Smooth muscle cell (in vitro differentiated cells): ENCODE data around the gene GINS2. TPM values are rescaled to one million over a fixed set of nuclear protein-coding genes. Genes with fewer than 3 reads are reported as not detected.

Experiments
- DNase-seq: peaks from one replicate; lab custom pipeline; 2025; ENCODE audit not compliant: unreplicated experiment; lab: John Stamatoyannopoulos, UW
- H2AFZ ChIP-seq: fragments of 200-600 bp; sonication (generic); 2 replicates; pipeline ENCODE4 v1.6.0; 2016; ENCODE audit warnings: antibody characterized with exemption, low read depth, mild to moderate bottlenecking
- H3F3A ChIP-seq: fragments of 200-600 bp; sonication (generic); 2 replicates; pipeline ENCODE4 v1.6.0; 2017; ENCODE audit warnings: antibody characterized with exemption, low read depth
- H3K27ac ChIP-seq: fragments of 200-600 bp; sonication (generic); 2 replicates; pipeline ENCODE4 v1.5.1; 2016; ENCODE audit warnings: low read depth, mild to moderate bottlenecking
- H3K27me3 ChIP-seq: fragments of 200-600 bp; sonication (generic); 2 replicates; pipeline ENCODE4 v1.6.1; 2016; ENCODE audit warnings: low read depth, mild to moderate bottlenecking
- H3K36me3 ChIP-seq: fragments of 200-600 bp; sonication (generic); 2 replicates; pipeline ENCODE4 v1.5.1; 2016; ENCODE audit warnings: low read depth
- H3K4me1 ChIP-seq: fragments of 200-600 bp; sonication (generic); 2 replicates; pipeline ENCODE4 v1.5.1; 2016; ENCODE audit warnings: low read depth
- H3K4me2 ChIP-seq: fragments of 200-600 bp; sonication (generic); 2 replicates; pipeline ENCODE4 v1.6.0; 2016; ENCODE audit warnings: mild to moderate bottlenecking
- H3K4me3 ChIP-seq: fragments of 200-600 bp; sonication (generic); 2 replicates; pipeline ENCODE4 v1.5.1; 2016; ENCODE audit warnings: mild to moderate bottlenecking
- H3K79me2 ChIP-seq: fragments of 200-600 bp; sonication (generic); 2 replicates; pipeline ENCODE4 v1.6.0; 2016; ENCODE audit warnings: low read depth, mild to moderate bottlenecking
- H3K9ac ChIP-seq: fragments of 200-600 bp; sonication (generic); 2 replicates; pipeline ENCODE4 v1.6.0; 2016; ENCODE audit warnings: low read depth
- H3K9me3 ChIP-seq: fragments of 200-600 bp; sonication (generic); replicated peaks from 2 replicates; pipeline ENCODE4 v1.5.1; 2016; ENCODE audit warnings: low read depth
- H4K20me1 ChIP-seq: fragments of 200-600 bp; sonication (generic); 2 replicates; pipeline ENCODE4 v1.6.0; 2016; ENCODE audit warnings: low read depth
- CTCF ChIP-seq: fragments of 200-600 bp; sonication (generic); IDR thresholded peaks from 2 replicates; pipeline ENCODE4 v1.5.1; 2017; ENCODE audit warnings: borderline replicate concordance, mild to moderate bottlenecking, antibody characterized with exemption; ENCODE audit not compliant: insufficient read depth, poor library complexity, severe bottlenecking
- WGBS: methylation state at CpG from one replicate; pipeline ENCODE4 v1.1.7; 2016; ENCODE audit warnings: low lambda C conversion rate; 5-methylcytosine and 5-hydroxymethylcytosine counted together
- polyA plus RNA-seq: library from polyadenylated mRNA; unstranded; fragments of >200 nt; fragmentation: Nextera tagmentation; extraction: Ambion mirVana; gene quantifications from 2 replicates; pipeline ENCODE4 v1.2.1, GENCODE V29; 2016
- total RNA-seq: library from RNA; depleted of rRNA; stranded (reverse); fragments of >200 nt; gene quantifications from 2 replicates; pipeline ENCODE4 v1.2.3, GENCODE V29; 2014

GINS2 gene
- total and polyA plus RNA-seq, 2 experiments from 2014 or later = 6.7 to 10.4 TPM

GRCh38 chr16:85642762-85643358 lies 45.9 kb downstream of the GINS2 start:
- DNase-seq = no peak
- H3K9me3 ChIP-seq = no peaks in the 10 kb centered on the region
- H2AFZ ChIP-seq = no peak overlapping the region
- H3K4me1 ChIP-seq = no peaks in the 10 kb centered on the region
- H3K27ac ChIP-seq = no peak overlapping the region
- TF ChIP-seq CTCF = no peak
- peaks cover 100% of the 10 kb centered on the region for H4K20me1 ChIP-seq
- H3K79me2 ChIP-seq = peaks cover 19% of the 10 kb centered on the region
- H3K27me3 ChIP-seq = no peaks in the 10 kb centered on the region
- H3K9ac ChIP-seq = no peak overlapping the region
- no peaks in the 10 kb centered on the region for H3F3A ChIP-seq
- no peaks in the 10 kb centered on the region for H3K36me3 ChIP-seq
- 93% methylated on average over 32 of the region's 32 CpGs for WGBS
- no peak overlapping the region for H3K4me2 ChIP-seq
- no peak overlapping the region for H3K4me3 ChIP-seq

DNA sequence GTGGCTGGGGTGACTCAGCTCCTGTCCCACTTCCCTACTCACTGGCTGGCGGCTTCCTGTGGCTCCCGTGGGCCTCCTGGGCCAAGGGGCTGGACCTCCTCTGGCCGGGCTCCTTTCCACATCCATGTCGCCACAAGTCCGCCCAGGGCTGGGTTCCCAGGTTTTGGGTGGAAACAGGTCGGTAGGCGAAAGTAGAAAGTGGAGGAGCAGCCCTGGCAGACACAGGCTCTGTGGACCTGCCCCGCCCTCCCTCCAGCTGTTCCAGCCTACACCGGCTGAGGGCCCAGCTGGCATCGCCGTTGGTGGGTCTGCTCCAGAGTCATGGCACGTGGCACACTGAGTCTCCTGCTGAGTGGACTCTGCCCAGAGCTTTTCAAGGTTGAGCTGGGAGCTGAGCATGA lies 47.0 kb downstream of the GINS2 start:
- H2AFZ ChIP-seq = no peak overlapping the region
- no peak overlapping the region for H3K27ac ChIP-seq
- no peak overlapping the region for H3K4me3 ChIP-seq
- no peaks in the 10 kb centered on the region for H3K4me1 ChIP-seq
- no peaks in the 10 kb centered on the region for H3F3A ChIP-seq
- DNase-seq = no peak
- H3K36me3 ChIP-seq = no peaks in the 10 kb centered on the region
- no peak overlapping the region for H3K9ac ChIP-seq
- no peak overlapping the region for H3K4me2 ChIP-seq
- TF ChIP-seq CTCF = no peak
- 89% methylated on average over 12 of the region's 12 CpGs for WGBS
- H3K9me3 ChIP-seq = no peaks in the 10 kb centered on the region
- H3K79me2 ChIP-seq = peaks cover 16% of the 10 kb centered on the region
- H3K27me3 ChIP-seq = no peaks in the 10 kb centered on the region
- peaks cover 100% of the 10 kb centered on the region for H4K20me1 ChIP-seq

- TF ChIP-seq CTCF = no peak
- Histone ChIP-seq H3K4me3 (no peak overlapping the region), H3K36me3 (no peaks in the 10 kb centered on the region), H3F3A (no peaks in the 10 kb centered on the region), H3K79me2 (peaks cover 16% of the 10 kb centered on the region), H3K27me3 (no peaks in the 10 kb centered on the region), H4K20me1 (peaks cover 100% of the 10 kb centered on the region), H3K9ac (no peak overlapping the region), H3K9me3 (no peaks in the 10 kb centered on the region), H3K4me1 (no peaks in the 10 kb centered on the region), H3K4me2 (no peak overlapping the region), H2AFZ (no peak overlapping the region), H3K27ac (no peak overlapping the region)
- no peak for DNase-seq
- 90% methylated on average over 24 of the region's 24 CpGs for WGBS
These were observed 47.4 kb downstream of the GINS2 start for GRCh38 chr16:85641305-85641704.

- no peak for DNase-seq
- no peak overlapping the region for H2AFZ ChIP-seq
- H3K4me3 ChIP-seq = no peak overlapping the region
- TF ChIP-seq CTCF = no peak
- H3K27ac ChIP-seq = no peak overlapping the region
- peaks cover 100% of the 10 kb centered on the region for H4K20me1 ChIP-seq
- H3K4me1 ChIP-seq = no peaks in the 10 kb centered on the region
- 96% methylated on average over 30 of the region's 31 CpGs for whole genome bisulfite sequencing
- no peak overlapping the region for H3K4me2 ChIP-seq
- no peaks in the 10 kb centered on the region for H3K27me3 ChIP-seq
- no peak overlapping the region for H3K9ac ChIP-seq
- H3K79me2 ChIP-seq = peaks cover 16% of the 10 kb centered on the region
- no peaks in the 10 kb centered on the region for H3K36me3 ChIP-seq
- H3K9me3 ChIP-seq = no peaks in the 10 kb centered on the region
- no peaks in the 10 kb centered on the region for H3F3A ChIP-seq
These were observed 48.2 kb downstream of the GINS2 start for GRCh38 chr16:85640585-85640984.
